NT2/D1 (cell line): Measurements from ENCODE around the gene PACS2.

ENCODE experiments used
- DNase-seq: peaks from one replicate; pipeline ENCODE4 v3.0.0-alpha.2; 2011; ENCODE audit warnings: low read depth, low spot score
- H3K27me3 ChIP-seq: 2 replicates; pipeline ENCODE4 v1.6.0; 2011; ENCODE audit warnings: mild to moderate bottlenecking; ENCODE audit not compliant: insufficient read length, insufficient read depth
- H3K36me3 ChIP-seq: 2 replicates; pipeline ENCODE4 v1.6.1; 2011; ENCODE audit warnings: mild to moderate bottlenecking, low read length, mixed read lengths; ENCODE audit not compliant: insufficient read depth, insufficient read length
- H3K4me1 ChIP-seq: 2 replicates; pipeline ENCODE4 v1.5.1; 2011; ENCODE audit not compliant: insufficient read depth, insufficient read length
- H3K4me3 ChIP-seq: 2 replicates; pipeline ENCODE4 v1.5.1; 2011; ENCODE audit warnings: low read depth; ENCODE audit not compliant: insufficient read length
- H3K9ac ChIP-seq: 2 replicates; pipeline ENCODE4 v1.6.0; 2011; ENCODE audit warnings: low read depth; ENCODE audit not compliant: insufficient read length
- H3K9me3 ChIP-seq: 2 replicates; pipeline ENCODE4 v1.5.1; 2011; ENCODE audit warnings: mild to moderate bottlenecking, low read length; ENCODE audit not compliant: insufficient read depth
- SUZ12 ChIP-seq: IDR thresholded peaks from 2 replicates; pipeline ENCODE4 v1.6.1; 2011; ENCODE audit not compliant: insufficient read length, insufficient read depth; ENCODE audit errors: extremely low read depth
- YY1 ChIP-seq: IDR thresholded peaks from 2 replicates; pipeline ENCODE4 v1.6.1; 2011; ENCODE audit not compliant: insufficient read length, insufficient read depth
- ZNF274 ChIP-seq: IDR thresholded peaks from 2 replicates; pipeline ENCODE4 v1.6.1; 2011; ENCODE audit warnings: mild to moderate bottlenecking, low read depth, low read length

PACS2 gene

DNA sequence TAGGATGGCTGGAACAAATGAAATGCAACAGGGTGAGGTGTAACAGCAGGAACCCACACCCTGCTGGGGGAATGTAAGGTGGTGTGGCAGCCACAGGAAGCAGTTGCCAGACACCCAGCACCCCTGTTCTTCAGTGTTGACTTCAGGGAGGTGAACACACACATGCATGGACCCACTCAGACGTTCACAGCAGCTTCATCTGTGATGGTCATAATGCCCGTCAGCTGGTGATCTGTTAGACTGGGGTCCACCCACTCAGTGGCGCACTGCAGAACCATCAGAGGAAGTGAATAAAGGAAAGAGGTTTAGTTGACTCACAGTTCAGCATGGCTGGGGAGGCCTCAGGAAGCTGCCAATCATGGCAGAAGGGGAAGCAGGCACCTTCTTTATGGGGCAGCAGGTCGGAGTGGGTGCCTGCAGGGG is 61.1 kb downstream of the PACS2 start:
- Histone ChIP-seq H3K4me3 (no peak overlapping the region), H3K9ac (no peak overlapping the region), H3K9me3 (peaks cover 10% of the 10 kb centered on the region; the same call in 1 of the 2 replicates), H3K4me1 (peaks cover 20% of the 10 kb centered on the region), H3K27me3 (no peaks in the 10 kb centered on the region), H3K36me3 (peaks cover 16% of the 10 kb centered on the region)
- TF ChIP-seq SUZ12 (no peak), YY1 (no peak), ZNF274 (no peak)
- DNase-seq, result no peak

- peaks cover 13% of the 10 kb centered on the region for H3K36me3 ChIP-seq
- H3K9ac ChIP-seq, result no peak overlapping the region
- TF ChIP-seq YY1, result no peak
- TF ChIP-seq SUZ12, result no peak
- TF ChIP-seq ZNF274, result no peak
- H3K4me1 ChIP-seq, result peaks cover 17% of the 10 kb centered on the region
- no peaks in the 10 kb centered on the region for H3K27me3 ChIP-seq
- H3K9me3 ChIP-seq, result peaks cover 10% of the 10 kb centered on the region; the same call in 1 of the 2 replicates
- H3K4me3 ChIP-seq, result no peak overlapping the region
- DNase-seq, result no peak
Measured at GRCh38 chr14:105376521-105377440, 62.2 kb downstream of the PACS2 start.

DNA sequence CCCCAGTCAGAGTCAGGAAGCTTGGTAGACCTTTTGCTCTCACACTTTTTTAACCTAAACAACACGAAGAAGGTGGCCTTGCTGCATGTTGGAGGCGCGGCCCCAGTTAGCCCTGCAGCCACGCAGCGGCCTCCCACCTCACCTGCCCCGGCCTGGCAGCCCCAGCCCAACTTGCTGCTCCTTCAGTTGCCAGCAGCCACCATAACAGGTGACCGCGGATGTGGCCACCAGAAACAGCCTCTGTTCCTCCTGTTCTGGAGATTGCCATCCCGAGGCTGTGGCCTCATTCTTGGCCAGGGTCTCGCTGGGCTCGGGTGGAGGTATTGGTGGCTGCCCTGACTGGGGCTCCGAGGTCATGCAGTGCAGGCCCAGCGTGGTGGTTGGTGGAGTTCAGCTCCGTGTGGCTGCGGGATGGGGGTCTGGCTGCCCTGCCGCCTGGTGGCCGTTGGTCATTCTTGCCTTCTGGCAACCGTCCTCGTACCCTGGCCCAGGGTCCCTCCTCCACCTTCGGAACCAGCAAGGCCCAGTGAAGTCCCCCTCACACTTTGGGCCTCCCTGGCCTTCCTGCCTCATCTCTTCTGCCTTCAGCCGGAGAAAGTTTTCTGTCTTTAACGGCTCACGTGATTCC is 63.1 kb downstream of the PACS2 start:
- Histone ChIP-seq H3K36me3 (peaks cover 12% of the 10 kb centered on the region), H3K4me3 (no peak overlapping the region), H3K27me3 (no peaks in the 10 kb centered on the region), H3K9me3 (peaks cover 10% of the 10 kb centered on the region; the same call in 1 of the 2 replicates), H3K4me1 (peaks cover 17% of the 10 kb centered on the region), H3K9ac (no peak overlapping the region)
- no peak for TF ChIP-seq YY1
- DNase-seq, result no peak

GRCh38 chr14:105378199-105378598 is 63.7 kb downstream of the PACS2 start:
- H3K4me3 ChIP-seq, result no peak overlapping the region
- no peak for DNase-seq
- no peak overlapping the region for H3K9ac ChIP-seq
- H3K27me3 ChIP-seq, result no peaks in the 10 kb centered on the region
- H3K4me1 ChIP-seq, result peaks cover 17% of the 10 kb centered on the region
- peaks cover 7% of the 10 kb centered on the region; the same call in 1 of the 2 replicates for H3K9me3 ChIP-seq
- H3K36me3 ChIP-seq, result peaks cover 14% of the 10 kb centered on the region
- TF ChIP-seq YY1 (no peak), SUZ12 (no peak), ZNF274 (no peak)

DNA sequence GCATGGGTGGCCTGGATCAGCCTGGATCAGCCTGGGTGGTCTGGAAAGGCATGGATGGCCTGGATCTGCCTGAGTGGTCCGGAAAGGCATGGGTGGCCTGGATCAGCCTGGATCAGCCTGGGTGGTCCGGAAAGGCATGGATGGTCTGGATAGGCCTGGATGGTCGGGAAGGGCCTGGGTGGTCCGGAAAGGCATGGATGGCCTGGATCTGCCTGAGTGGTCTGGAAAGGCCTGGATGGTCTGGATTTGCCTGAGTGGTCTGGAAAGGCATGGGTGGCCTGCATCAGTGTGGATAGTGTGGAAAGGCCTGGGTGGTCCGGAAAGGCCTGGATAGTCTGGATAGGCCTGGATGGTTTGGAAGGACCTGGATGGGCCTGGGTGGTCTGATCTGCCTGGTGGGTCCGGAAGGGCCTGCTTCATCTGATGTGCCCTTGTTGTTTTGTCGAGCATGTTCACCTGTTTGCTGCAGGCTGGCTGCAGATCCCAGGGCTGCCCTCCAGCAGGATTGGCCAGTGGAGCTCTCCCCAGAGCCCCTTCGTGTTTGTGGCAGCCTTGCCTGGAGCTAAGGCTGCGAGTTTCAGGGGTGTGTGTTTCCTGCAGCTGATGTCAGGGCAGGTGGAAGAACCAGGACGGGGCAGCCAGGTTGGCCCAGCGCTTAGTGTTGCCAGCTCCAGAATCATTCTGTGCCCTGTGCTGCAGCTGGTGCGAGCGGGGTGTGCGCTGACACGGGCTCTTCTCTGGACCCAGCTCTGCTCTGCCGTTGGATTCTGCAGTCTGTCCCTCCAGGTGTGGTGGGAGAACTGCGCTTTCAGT is 64.5 kb downstream of the PACS2 start:
- TF ChIP-seq SUZ12, result no peak
- TF ChIP-seq ZNF274, result no peak
- TF ChIP-seq YY1, result no peak
- H3K9ac ChIP-seq, result peak overlapping the region; percentile 10

GRCh38 chr14:105379946-105380345 is 65.4 kb downstream of the PACS2 start:
- H3K4me3 ChIP-seq, result no peak overlapping the region
- no peaks in the 10 kb centered on the region for H3K27me3 ChIP-seq
- H3K9me3 ChIP-seq, result no peaks in the 10 kb centered on the region
- DNase-seq, result no peak
- H3K36me3 ChIP-seq, result peaks cover 14% of the 10 kb centered on the region
- no peak overlapping the region for H3K9ac ChIP-seq
- H3K4me1 ChIP-seq, result peaks cover 17% of the 10 kb centered on the region
- TF ChIP-seq ZNF274, result no peak
- TF ChIP-seq YY1, result no peak
- no peak for TF ChIP-seq SUZ12

More for the DNA sequence above, 64.5 kb downstream of the PACS2 start:
- no peak for DNase-seq
- H3K4me1 ChIP-seq, result peaks cover 17% of the 10 kb centered on the region
- no peak overlapping the region for H3K4me3 ChIP-seq
- peaks cover 14% of the 10 kb centered on the region for H3K36me3 ChIP-seq
- H3K27me3 ChIP-seq, result no peaks in the 10 kb centered on the region
- H3K9me3 ChIP-seq, result no peaks in the 10 kb centered on the region
